Dedifferentiated amniotic fluid mesenchymal stem cell (primary cell): ENCODE data around the gene TERB2.
"Not testable (repeated sequence)": the region's sequence is repeated elsewhere in the genome, so short reads cannot be mapped to it uniquely, and the experiment has no call there.

ENCODE experiments used
- DNase-seq: peaks from one replicate; pipeline ENCODE4 v3.0.0-alpha.2; 2016; ENCODE audit errors: extremely low spot score

TERB2 gene

DNA sequence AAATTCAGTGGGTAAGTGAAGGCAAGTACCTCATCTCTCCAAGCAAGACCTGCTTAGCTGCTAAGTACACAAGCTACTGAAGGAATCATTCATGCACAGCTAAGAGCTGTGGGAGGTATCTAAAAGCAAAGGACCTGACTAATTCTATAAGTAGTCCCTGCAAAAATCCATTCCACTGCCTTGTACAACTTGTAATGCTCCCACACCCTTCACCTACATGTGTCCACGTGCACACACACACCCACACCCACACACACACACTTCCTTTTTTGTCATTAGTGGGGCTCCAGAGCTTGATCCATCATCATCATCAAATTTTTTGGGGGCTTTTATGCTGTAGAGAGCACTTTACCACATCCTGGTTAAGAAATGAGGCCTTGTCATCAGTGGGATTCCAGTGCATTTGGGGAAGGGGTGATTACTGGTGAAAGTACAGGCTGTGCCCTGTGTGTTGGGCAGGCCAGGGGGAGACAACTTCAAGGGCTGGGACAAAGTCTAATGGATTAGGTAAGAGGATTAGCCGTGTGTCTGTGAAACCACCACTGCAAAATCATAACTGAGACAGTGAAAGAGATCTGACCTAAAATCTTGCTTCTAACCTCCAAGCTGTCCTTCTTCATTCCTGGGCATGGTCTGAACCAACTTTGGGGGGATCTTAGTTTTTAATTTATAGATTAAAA lies 47.4 kb downstream of the TERB2 start:
- DNase-seq = not testable (repeated sequence)

- DNase-seq = not testable (repeated sequence)
Observed at GRCh38 chr15:45004590-45005175, 48.2 kb downstream of the TERB2 start.

DNA sequence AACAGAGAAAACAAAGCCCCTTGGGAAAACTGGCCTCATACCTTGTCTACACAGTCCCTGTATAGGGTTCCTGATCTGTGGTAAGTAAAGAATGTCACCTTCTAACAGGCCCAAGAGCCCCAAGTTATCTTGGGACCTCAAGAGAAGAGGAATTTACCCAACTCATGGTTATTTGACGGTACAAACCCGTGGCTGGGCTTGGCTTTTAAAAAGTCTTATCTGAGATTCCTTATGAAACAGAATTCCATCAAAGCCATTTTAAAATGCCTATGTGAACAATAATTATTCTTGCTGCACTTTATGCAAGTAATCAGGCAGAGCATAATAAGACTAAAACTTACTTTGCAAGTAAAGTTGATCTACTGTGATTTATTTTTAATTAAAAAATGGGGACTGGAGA lies 52.6 kb downstream of the TERB2 start:
- DNase-seq = no peak

DNA sequence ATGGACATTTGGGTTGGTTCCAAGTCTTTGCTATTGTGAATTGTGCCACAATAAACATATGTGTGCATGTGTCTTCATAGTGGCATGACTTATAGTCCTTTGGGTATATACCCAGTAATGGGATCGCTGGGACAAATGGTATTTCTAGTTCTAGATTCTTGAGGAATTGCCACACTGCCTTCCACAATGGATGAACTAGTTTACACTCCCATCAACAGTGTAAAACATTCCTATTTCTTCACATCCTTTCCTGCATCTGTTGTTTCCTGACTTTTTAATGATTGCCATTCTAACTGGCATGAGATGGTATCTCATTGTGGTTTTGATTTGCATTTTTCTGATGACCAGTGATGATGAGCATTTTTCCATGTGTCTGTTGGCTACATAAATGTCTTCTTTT lies 58.6 kb downstream of the TERB2 start:
- not testable (repeated sequence) for DNase-seq

DNA sequence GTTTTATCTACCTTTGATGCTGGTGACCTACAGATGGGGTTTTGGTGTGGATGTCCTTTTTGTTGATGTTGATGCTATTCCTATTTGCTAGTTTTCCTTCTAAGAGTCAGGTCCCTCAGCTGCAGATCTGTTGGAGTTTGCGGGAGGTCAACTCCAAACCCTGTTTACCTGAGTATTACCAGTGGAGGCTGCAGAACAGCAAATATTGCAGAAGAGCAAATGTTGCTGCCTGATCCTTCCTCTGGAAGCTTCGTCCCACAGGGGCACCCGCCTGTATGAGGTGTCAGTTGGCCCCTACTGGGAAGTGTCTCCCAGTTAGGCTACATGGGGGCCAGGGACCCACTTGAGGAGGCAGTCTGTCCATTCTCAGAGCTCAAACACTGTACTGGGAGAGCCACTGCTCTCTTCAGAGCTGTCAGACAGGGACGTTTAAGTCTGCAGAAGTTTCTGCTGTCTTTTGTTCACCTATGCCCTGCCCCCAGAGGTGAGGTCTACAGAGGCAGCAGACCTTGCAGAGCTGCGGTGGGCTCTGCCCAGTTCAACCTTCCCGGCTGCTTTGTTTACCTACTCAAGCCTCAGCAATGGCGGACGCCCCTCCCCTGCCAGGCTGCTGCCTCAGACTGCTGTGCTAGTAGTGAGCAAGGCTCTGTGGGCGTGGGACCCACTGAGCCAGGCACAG lies 63.9 kb downstream of the TERB2 start:
- DNase-seq = not testable (repeated sequence)

GRCh38 chr15:45020901-45021259 lies 64.4 kb downstream of the TERB2 start:
- not testable (repeated sequence) for DNase-seq

DNA sequence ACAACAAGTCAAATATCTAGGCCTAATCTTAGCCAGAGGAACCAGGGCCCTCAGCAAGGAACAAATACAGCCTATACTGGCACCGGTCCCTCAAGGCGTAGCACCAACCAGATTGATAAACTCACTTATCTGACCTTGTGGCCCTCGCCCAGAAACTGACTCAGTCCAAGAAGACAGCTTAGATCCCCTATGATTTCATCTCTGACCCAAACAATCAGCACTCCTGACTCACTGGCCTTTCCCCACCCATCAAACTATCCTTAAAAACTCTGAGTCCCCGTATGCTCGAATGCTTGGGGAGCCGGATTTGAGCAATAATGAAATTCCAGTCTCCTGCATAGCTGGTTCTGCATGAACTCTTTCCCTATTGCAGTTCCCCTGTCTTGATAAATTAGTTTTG lies 64.9 kb downstream of the TERB2 start:
- DNase-seq = no peak

GRCh38 chr15:45022871-45023658 lies 66.6 kb downstream of the TERB2 start, which contains the start of gene SORD:
SORD (plus strand) TSS chr15:45023195; CDS start chr15:45023284, 89 bp downstream.
- peak; percentile 79 for DNase-seq

DNA sequence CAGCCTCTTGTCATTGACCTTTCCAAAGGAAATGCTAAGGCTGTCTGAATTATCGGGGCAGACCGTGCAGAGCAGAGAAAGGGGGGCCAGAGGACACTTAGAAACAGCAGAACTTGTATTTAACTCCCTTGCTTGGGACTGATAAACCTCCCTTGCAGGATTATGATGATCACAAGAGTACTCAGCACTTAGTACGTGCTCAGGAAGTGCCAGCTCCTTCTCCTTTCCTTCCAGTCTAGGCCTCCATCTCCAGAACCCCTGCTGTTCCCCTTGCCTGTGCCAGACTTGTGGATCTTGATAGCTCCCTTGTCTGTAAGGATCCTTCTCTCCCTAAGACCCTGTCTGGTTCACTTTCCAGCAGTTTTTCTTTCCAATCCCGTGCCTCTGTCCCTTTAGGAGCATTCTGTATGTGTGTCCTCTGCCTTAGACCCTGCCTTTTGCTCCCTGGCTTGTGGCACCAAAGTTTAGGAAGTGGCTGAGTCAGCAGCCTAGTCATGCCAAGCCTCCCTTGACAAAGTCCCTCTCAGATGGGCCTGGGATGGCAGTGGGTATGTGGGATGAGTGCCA lies 67.3 kb downstream of the TERB2 start:
- no peak for DNase-seq

- DNase-seq = not testable (repeated sequence)
Observed at GRCh38 chr15:45024649-45025048, 68.2 kb downstream of the TERB2 start.

- not testable (repeated sequence) for DNase-seq
Observed at GRCh38 chr15:45025627-45026026, 69.1 kb downstream of the TERB2 start.

DNA sequence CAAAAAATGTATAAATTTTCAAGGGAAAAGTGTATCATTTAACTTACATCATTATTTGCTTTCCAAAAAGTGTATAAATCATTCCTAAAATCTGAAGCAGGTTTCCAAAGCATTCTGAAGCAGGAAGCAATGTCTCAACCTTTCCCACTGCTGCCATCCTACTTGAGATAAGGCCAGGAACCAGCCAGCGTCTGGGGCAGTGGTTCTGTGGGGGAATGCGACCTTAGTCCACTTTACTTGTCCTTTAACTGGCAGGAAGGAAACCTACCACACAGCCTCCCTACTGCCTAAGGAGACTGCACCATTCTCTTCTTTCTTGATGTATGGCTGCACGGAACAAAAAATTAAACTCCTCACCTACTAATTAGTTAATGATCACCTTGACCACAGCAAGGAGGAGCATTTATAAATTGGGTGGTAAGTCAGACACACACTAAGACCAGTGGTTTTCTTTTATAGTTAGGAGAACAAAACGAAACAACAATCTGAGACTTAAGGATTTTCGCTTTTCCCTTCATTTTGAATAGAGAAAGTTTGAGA lies 70.2 kb downstream of the TERB2 start:
- DNase-seq = no peak

GRCh38 chr15:45027220-45027619 lies 70.7 kb downstream of the TERB2 start:
- no peak for DNase-seq
